ENCODE measurements around the gene RGS10. TPM values are rescaled to one million over a fixed set of nuclear protein-coding genes. Genes with fewer than 3 reads are reported as not detected.

Gene RGS10
- total and polyA plus RNA-seq, 9 of the 15 experiments (the other 6 are each of a cell fraction or from before 2014, with no cell fraction given) = 31.9 to 123 (median 62.1) TPM

DNA sequence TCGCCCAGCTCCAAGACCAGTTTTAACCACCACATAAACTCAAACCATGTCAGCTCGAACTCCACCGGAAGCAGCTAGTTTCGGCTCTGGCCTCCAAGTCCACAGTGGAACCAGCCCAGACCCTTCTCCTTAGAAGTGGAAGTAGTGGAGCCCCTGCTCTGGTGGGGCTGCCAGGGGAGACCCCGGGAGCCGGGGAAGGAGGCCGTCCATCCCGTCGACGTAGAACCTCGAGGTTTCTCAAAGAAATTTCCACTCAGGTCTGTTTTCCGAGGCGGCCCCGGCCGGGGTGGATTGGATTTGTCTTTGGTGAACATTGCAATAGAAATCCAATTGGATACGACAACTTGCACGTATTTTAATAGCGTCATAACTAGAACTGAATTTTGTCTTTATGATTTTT is 87.5 kb downstream of the RGS10 start:
- BruUV-seq (replicated peaks) = no TSS peak

More for the DNA sequence above, 87.5 kb downstream of the RGS10 start:
- Histone ChIP-seq H3K9ac (ENCODE audit: insufficient read depth in 1 of 2, low read depth in 2 of 2, low read length in 2 of 2) (no peak overlapping the region), H4K20me1 (replicated peaks; ENCODE audit: control insufficient read depth, insufficient read depth, low read length) (no peaks in the 10 kb centered on the region), H3K27me3 (ENCODE audit: control insufficient read depth in 2 of 2, insufficient read depth in 2 of 2, low read length in 2 of 2) (peaks cover 0 to 40% of the 10 kb centered on the region in 2 experiments; a peak in 3 of 5 replicates), H3K4me2 (ENCODE audit: insufficient read depth, low read length) (no peak overlapping the region), H3K9me1 (ENCODE audit: control insufficient read depth, insufficient read depth, low read length) (no peaks in the 10 kb centered on the region), H3K9me3 (replicated peaks; ENCODE audit: control insufficient read depth, insufficient read depth, low read depth, low read length) (no peaks in the 10 kb centered on the region), H2AFZ (ENCODE audit: low read depth, low read length) (no peak overlapping the region), H3K36me3 (ENCODE audit: control insufficient read depth, insufficient read depth, low read length) (no peaks in the 10 kb centered on the region), H3K27ac (ENCODE audit: extremely low read depth, low read depth, low read length) (no peak overlapping the region), H3K4me1 (replicated peaks in 1 of 2; ENCODE audit: control insufficient read depth in 2 of 2, insufficient read depth in 2 of 2, low read length in 2 of 2) (peaks cover 0 to 8% of the 10 kb centered on the region in 2 experiments; a peak in 2 of 5 replicates), H3K4me3 (no peak overlapping the region), H3K79me2 (ENCODE audit: control insufficient read depth, insufficient read depth, low read length) (no peaks in the 10 kb centered on the region)
- intact Hi-C loops (cut with micrococcal nuclease) = no loop called here
- in situ Hi-C loops (cut with MboI) = no loop called here
- ChIA-PET CTCF (ENCODE audit: low intra/inter-chr PET ratio) (no interaction called here), POLR2A (no interaction called here)
- DNase-seq (ENCODE audit: extremely low read depth in 1 of 4, low spot score in 3 of 4) (no peak), ATAC-seq (no peak), FAIRE-seq (no peak)
- TF ChIP-seq NUFIP1 (IDR thresholded peaks at IDR 0.05; ENCODE audit: partially characterized antibody) = no peak
- no peak for TF ChIP-seq TAF1 (IDR thresholded peaks at IDR 0.05; ENCODE audit: control insufficient read depth, extremely low read depth, insufficient read depth, low read length, severe bottlenecking)
- no peak for TF ChIP-seq FOXK2 (conservative IDR thresholded peaks at IDR 0.05 in 1 of 2, IDR thresholded peaks at IDR 0.05 in 1 of 2; ENCODE audit: low read depth in 2 of 2)
- TF ChIP-seq, protein P1, sequence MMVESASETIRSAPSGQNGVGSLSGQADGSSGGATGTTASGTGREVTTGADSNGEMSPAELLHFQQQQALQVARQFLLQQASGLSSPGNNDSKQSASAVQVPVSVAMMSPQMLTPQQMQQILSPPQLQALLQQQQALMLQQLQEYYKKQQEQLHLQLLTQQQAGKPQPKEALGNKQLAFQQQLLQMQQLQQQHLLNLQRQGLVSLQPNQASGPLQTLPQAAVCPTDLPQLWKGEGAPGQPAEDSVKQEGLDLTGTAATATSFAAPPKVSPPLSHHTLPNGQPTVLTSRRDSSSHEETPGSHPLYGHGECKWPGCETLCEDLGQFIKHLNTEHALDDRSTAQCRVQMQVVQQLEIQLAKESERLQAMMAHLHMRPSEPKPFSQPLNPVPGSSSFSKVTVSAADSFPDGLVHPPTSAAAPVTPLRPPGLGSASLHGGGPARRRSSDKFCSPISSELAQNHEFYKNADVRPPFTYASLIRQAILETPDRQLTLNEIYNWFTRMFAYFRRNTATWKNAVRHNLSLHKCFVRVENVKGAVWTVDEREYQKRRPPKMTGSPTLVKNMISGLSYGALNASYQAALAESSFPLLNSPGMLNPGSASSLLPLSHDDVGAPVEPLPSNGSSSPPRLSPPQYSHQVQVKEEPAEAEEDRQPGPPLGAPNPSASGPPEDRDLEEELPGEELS (CRISPR knock-in tag; IDR thresholded peaks at IDR 0.05; ENCODE audit: borderline replicate concordance) = no peak
- no peak for TF ChIP-seq SRSF3 (IDR thresholded peaks at IDR 0.05; ENCODE audit: insufficient read depth, low read length)
- TF ChIP-seq NFYB (IDR thresholded peaks at IDR 0.05; ENCODE audit: extremely low read depth, insufficient read length) = no peak
- no peak for TF ChIP-seq SMC3 (conservative IDR thresholded peaks at IDR 0.05; ENCODE audit: insufficient read depth, low read depth, low read length)
- no peak for TF ChIP-seq HDAC2 (IDR thresholded peaks at IDR 0.05)
- TF ChIP-seq MEF2A (IDR thresholded peaks at IDR 0.05; ENCODE audit: control insufficient read depth, low read depth, low read length) = no peak
- no peak for TF ChIP-seq HDAC8 (tag; IDR thresholded peaks at IDR 0.05)
- no peak for TF ChIP-seq PURB (CRISPR knock-in tag; IDR thresholded peaks at IDR 0.05; ENCODE audit: low read depth)
- 42% methylated on average over 18 of the region's 18 CpGs for WGBS (ENCODE audit: insufficient coverage, low coverage, missing lambda C conversion rate)
